GM21723 (cell line): ENCODE results near the gene NUP88.
"Not testable (repeated sequence)": the region's sequence is repeated elsewhere in the genome, so short reads cannot be mapped to it uniquely, and the experiment has no call there.

Experiments used
- ATAC-seq: cut with Tn5 transposase; IDR thresholded peaks from one replicate; pipeline ENCODE4 v1.9.1; 2021; ENCODE audit warnings: mild to moderate bottlenecking, moderate library complexity; ENCODE audit not compliant: unreplicated experiment

NUP88 gene

GRCh38 chr17:5419356-5419958 lies at the start of gene NUP88:
Gene NUP88 (minus strand): TSS chr17:5419662. CDS start chr17:5419650, 12 bp downstream.
- peak; percentile 87 for ATAC-seq

GRCh38 chr17:5468075-5468473 lies 48.6 kb upstream of the NUP88 start:
- no peak for ATAC-seq

GRCh38 chr17:5467416-5467815 lies 48.0 kb upstream of the NUP88 start:
- no peak for ATAC-seq

- ATAC-seq: no peak
These were observed 46.8 kb upstream of the NUP88 start for GRCh38 chr17:5466295-5466694.

GRCh38 chr17:5464717-5465507 lies 45.5 kb upstream of the NUP88 start:
- no peak for ATAC-seq

GRCh38 chr17:5446786-5447185 lies 27.3 kb upstream of the NUP88 start:
- ATAC-seq: no peak

GRCh38 chr17:5444209-5444608 lies 24.7 kb upstream of the NUP88 start:
- no peak for ATAC-seq

GRCh38 chr17:5443728-5444127 lies 24.3 kb upstream of the NUP88 start:
- ATAC-seq: no peak

GRCh38 chr17:5439446-5439764 lies 19.9 kb upstream of the NUP88 start:
- ATAC-seq: no peak

- ATAC-seq: peak; percentile 76
These were observed 19.4 kb upstream of the NUP88 start, which contains the start of gene C1QBP for GRCh38 chr17:5438716-5439445. Gene C1QBP (minus strand): TSS chr17:5439155. CDS start chr17:5439073, 82 bp downstream.

- ATAC-seq: no peak
These were observed 18.4 kb upstream of the NUP88 start for GRCh38 chr17:5437721-5438317.

- not testable (repeated sequence) for ATAC-seq
These were observed 16.4 kb upstream of the NUP88 start for GRCh38 chr17:5435781-5436315.

GRCh38 chr17:5434984-5435383 lies 15.5 kb upstream of the NUP88 start:
- no peak for ATAC-seq

GRCh38 chr17:5431949-5432556 lies 12.6 kb upstream of the NUP88 start:
- ATAC-seq: no peak

GRCh38 chr17:5431234-5431633 lies 11.8 kb upstream of the NUP88 start:
- not testable (repeated sequence) for ATAC-seq

- ATAC-seq: no peak
These were observed 11.0 kb upstream of the NUP88 start for GRCh38 chr17:5430413-5430999.

GRCh38 chr17:5429191-5429887 lies 9.9 kb upstream of the NUP88 start:
- no peak for ATAC-seq

GRCh38 chr17:5425826-5426225 lies 6.4 kb upstream of the NUP88 start:
- ATAC-seq: no peak

- no peak for ATAC-seq
These were observed 5.4 kb upstream of the NUP88 start for GRCh38 chr17:5424909-5425308.

GRCh38 chr17:5422505-5422904 lies 3.0 kb upstream of the NUP88 start:
- ATAC-seq: no peak
